Measurements from ENCODE around the gene C9orf78. TPM values are rescaled to one million over a fixed set of nuclear protein-coding genes. Genes with fewer than 3 reads are reported as not detected.

Gene C9orf78
- polyA plus RNA-seq, 1 experiment, result 66.8 TPM

- no peak overlapping the region for H3K4me3 ChIP-seq (ENCODE audit: low read depth, low read length)
- no peaks in the 10 kb centered on the region for H3K27me3 ChIP-seq (ENCODE audit: control insufficient read depth, insufficient read depth, low read length)
- ChIA-PET CTCF (interaction anchor here (0.7 kb wide), 1 partner anchor 291 kb away, joined by 3 read pairs; no protein-coding TSS in a partner anchor), POLR2A (no interaction called here)
- no peak overlapping the region for H3K27ac ChIP-seq (ENCODE audit: low read depth, low read length)
- DNase-seq (ENCODE audit: low read depth, low spot score), result no peak
- TF ChIP-seq CTCF (IDR thresholded peaks at IDR 0.05; ENCODE audit: low read depth, low read length), result no peak
- no peaks in the 10 kb centered on the region for H3K9me3 ChIP-seq (ENCODE audit: control insufficient read depth, insufficient read depth, low read length)
Observed at GRCh38 chr9:129816501-129817435, 18.3 kb downstream of the C9orf78 start.

- DNase-seq (ENCODE audit: low read depth, low spot score), result no peak
- Histone ChIP-seq H3K4me3 (ENCODE audit: low read depth, low read length) (no peak overlapping the region), H3K27me3 (ENCODE audit: control insufficient read depth, insufficient read depth, low read length) (no peaks in the 10 kb centered on the region), H3K9me3 (ENCODE audit: control insufficient read depth, insufficient read depth, low read length) (no peaks in the 10 kb centered on the region), H3K27ac (ENCODE audit: low read depth, low read length) (no peak overlapping the region)
- ChIA-PET CTCF (no interaction called here), POLR2A (no interaction called here)
- TF ChIP-seq CTCF (IDR thresholded peaks at IDR 0.05; ENCODE audit: low read depth, low read length), result no peak
Observed at GRCh38 chr9:129815278-129815677, 19.8 kb downstream of the C9orf78 start.

GRCh38 chr9:129814432-129815223 is 20.4 kb downstream of the C9orf78 start:
- ChIA-PET POLR2A (no interaction called here), CTCF (no interaction called here)
- no peak for TF ChIP-seq CTCF (IDR thresholded peaks at IDR 0.05; ENCODE audit: low read depth, low read length)
- DNase-seq (ENCODE audit: low read depth, low spot score), result no peak
- H3K27me3 ChIP-seq (ENCODE audit: control insufficient read depth, insufficient read depth, low read length), result no peaks in the 10 kb centered on the region
- no peaks in the 10 kb centered on the region for H3K9me3 ChIP-seq (ENCODE audit: control insufficient read depth, insufficient read depth, low read length)
- no peak overlapping the region for H3K27ac ChIP-seq (ENCODE audit: low read depth, low read length)
- H3K4me3 ChIP-seq (ENCODE audit: low read depth, low read length), result no peak overlapping the region

DNA sequence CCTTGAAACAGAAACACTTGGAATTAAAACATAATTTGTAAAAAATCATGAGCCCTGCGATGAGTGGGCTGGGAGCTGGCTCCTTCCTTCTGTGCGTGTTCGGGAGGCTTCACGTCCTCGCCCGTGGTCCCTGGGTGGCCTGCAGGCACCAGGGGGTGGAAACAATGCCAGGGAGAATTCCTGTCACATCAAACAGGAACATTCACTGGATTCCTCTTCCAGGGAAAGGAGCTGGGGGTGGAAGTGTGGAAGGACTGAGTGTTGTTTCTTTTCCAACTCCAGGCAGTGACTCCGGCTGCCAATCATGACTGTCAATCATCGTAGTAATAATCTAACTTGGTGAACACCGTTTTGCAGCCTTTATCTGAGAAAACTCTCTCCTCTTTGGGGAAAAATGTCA is 21.4 kb downstream of the C9orf78 start:
- ChIA-PET CTCF (interaction anchor here (0.5 kb wide), 1 partner anchor 639 kb away, joined by 4 read pairs; no protein-coding TSS in a partner anchor), POLR2A (interaction anchor here (0.6 to 0.7 kb wide), 2 partner anchors 34 to 662 kb away, joined by 4 to 6 read pairs; no protein-coding TSS in a partner anchor)
- no peak for DNase-seq (ENCODE audit: low read depth, low spot score)
- Histone ChIP-seq H3K27ac (ENCODE audit: low read depth, low read length) (no peak overlapping the region), H3K9me3 (ENCODE audit: control insufficient read depth, insufficient read depth, low read length) (no peaks in the 10 kb centered on the region), H3K4me3 (ENCODE audit: low read depth, low read length) (no peak overlapping the region), H3K27me3 (ENCODE audit: control insufficient read depth, insufficient read depth, low read length) (no peaks in the 10 kb centered on the region)
- no peak for TF ChIP-seq CTCF (IDR thresholded peaks at IDR 0.05; ENCODE audit: low read depth, low read length)
